ENCODE results near the gene RUNX2.
"Not testable (repeated sequence)": the region's sequence is repeated elsewhere in the genome, so short reads cannot be mapped to it uniquely, and the experiment has no call there.

RUNX2 gene

GRCh38 chr6:45464685-45465084 lies 136.6 kb downstream of the RUNX2 start:
- DNase-seq: no peak

- DNase-seq: no peak
Observed at GRCh38 chr6:45466686-45467085, 138.6 kb downstream of the RUNX2 start.

- not testable (repeated sequence) for DNase-seq
Observed at GRCh38 chr6:45467417-45467816, 139.3 kb downstream of the RUNX2 start.

- DNase-seq: no peak
Observed at GRCh38 chr6:45467853-45468252, 139.7 kb downstream of the RUNX2 start.

- DNase-seq: no peak
Observed at GRCh38 chr6:45469663-45470062, 141.5 kb downstream of the RUNX2 start.

GRCh38 chr6:45470131-45470738 lies 142.1 kb downstream of the RUNX2 start:
- no peak for DNase-seq

- no peak for DNase-seq
Observed at GRCh38 chr6:45472382-45472781, 144.3 kb downstream of the RUNX2 start.

- DNase-seq: no peak
Observed at GRCh38 chr6:45473121-45473993, 145.2 kb downstream of the RUNX2 start.

- no peak for DNase-seq
Observed at GRCh38 chr6:45474376-45474775, 146.2 kb downstream of the RUNX2 start.

GRCh38 chr6:45476341-45476740 lies 148.2 kb downstream of the RUNX2 start:
- DNase-seq: no peak

GRCh38 chr6:45477278-45477677 lies 149.1 kb downstream of the RUNX2 start:
- no peak for DNase-seq

GRCh38 chr6:45477790-45478189 lies 149.7 kb downstream of the RUNX2 start:
- no peak for DNase-seq

GRCh38 chr6:45478240-45478639 lies 150.1 kb downstream of the RUNX2 start:
- no peak for DNase-seq

- DNase-seq: no peak
Observed at GRCh38 chr6:45479834-45480751, 152.0 kb downstream of the RUNX2 start.

- DNase-seq: no peak
Observed at GRCh38 chr6:45480752-45481415, 152.8 kb downstream of the RUNX2 start.

- DNase-seq: no peak
Observed at GRCh38 chr6:45483021-45483420, 154.9 kb downstream of the RUNX2 start.

- no peak for DNase-seq
Observed at GRCh38 chr6:45483501-45483900, 155.4 kb downstream of the RUNX2 start.

GRCh38 chr6:45486736-45487135 lies 158.6 kb downstream of the RUNX2 start:
- no peak for DNase-seq

- DNase-seq: no peak
Observed at GRCh38 chr6:45487645-45488044, 159.5 kb downstream of the RUNX2 start.

GRCh38 chr6:45488269-45488668 lies 160.1 kb downstream of the RUNX2 start:
- no peak for DNase-seq

- no peak for DNase-seq
Observed at GRCh38 chr6:45488889-45489288, 160.8 kb downstream of the RUNX2 start.

- no peak for DNase-seq
Observed at GRCh38 chr6:45491048-45491735, 163.1 kb downstream of the RUNX2 start.
